Neural progenitor cell (in vitro differentiated cells): ENCODE measurements around the gene LRRTM4. TPM values are rescaled to one million over a fixed set of nuclear protein-coding genes. Genes with fewer than 3 reads are reported as not detected.

Experiments used
- DNase-seq: peaks from one replicate; pipeline ENCODE4 v3.0.0-alpha.2; 2016; ENCODE audit warnings: low spot score
- H2AFZ ChIP-seq: fragments of 200-600 bp; sonication (generic); replicated peaks from 2 replicates; pipeline ENCODE4 v1.6.1; 2016; ENCODE audit warnings: antibody characterized with exemption
- H3F3A ChIP-seq: fragments of 200-600 bp; sonication (generic); 2 replicates; pipeline ENCODE4 v1.6.1; 2016; ENCODE audit warnings: antibody characterized with exemption, low read depth
- H3K27ac ChIP-seq: fragments of 200-600 bp; sonication (generic); 2 replicates; pipeline ENCODE4 v1.5.1; 2016; ENCODE audit warnings: mild to moderate bottlenecking
- H3K27me3 ChIP-seq: fragments of 200-600 bp; sonication (generic); 2 replicates; pipeline ENCODE4 v1.6.1; 2016; ENCODE audit warnings: mild to moderate bottlenecking, moderate library complexity
- H3K36me3 ChIP-seq: fragments of 200-600 bp; sonication (generic); 2 replicates; pipeline ENCODE4 v1.5.1; 2016
- H3K4me1 ChIP-seq: fragments of 200-600 bp; sonication (generic); 2 replicates; pipeline ENCODE4 v1.6.1; 2016; ENCODE audit warnings: mixed run types
- H3K4me2 ChIP-seq: fragments of 200-600 bp; sonication (generic); 2 replicates; pipeline ENCODE4 v1.6.1; 2016
- H3K4me3 ChIP-seq: fragments of 200-600 bp; sonication (generic); 2 replicates; pipeline ENCODE4 v1.5.1; 2016
- H3K79me2 ChIP-seq: fragments of 200-600 bp; sonication (generic); 2 replicates; pipeline ENCODE4 v1.6.1; 2016; ENCODE audit warnings: low read depth
- H3K9ac ChIP-seq: fragments of 200-600 bp; sonication (generic); 2 replicates; pipeline ENCODE4 v1.6.1; 2016
- H3K9me3 ChIP-seq: fragments of 200-600 bp; sonication (generic); 2 replicates; pipeline ENCODE4 v1.5.1; 2016; ENCODE audit warnings: low read depth
- H4K20me1 ChIP-seq: fragments of 200-600 bp; sonication (generic); 2 replicates; pipeline ENCODE4 v1.6.1; 2016; ENCODE audit warnings: low read depth
- H3K27ac Mint-ChIP-seq: 3 replicates; pipeline ENCODE4 v1.8.0; 2021; ENCODE audit warnings: mixed read lengths
- H3K27me3 Mint-ChIP-seq: 2 replicates; pipeline ENCODE4 v1.8.0; 2022; ENCODE audit warnings: low read depth, mild to moderate bottlenecking, inconsistent platforms, moderate library complexity, mixed read lengths; ENCODE audit not compliant: insufficient read depth
- H3K36me3 Mint-ChIP-seq: 3 replicates; pipeline ENCODE4 v1.8.0; 2021; ENCODE audit warnings: mixed read lengths
- H3K4me1 Mint-ChIP-seq: 3 replicates; pipeline ENCODE4 v1.8.0; 2021; ENCODE audit warnings: mixed read lengths
- H3K4me3 Mint-ChIP-seq: 3 replicates; pipeline ENCODE4 v1.8.0; 2021; ENCODE audit warnings: mild to moderate bottlenecking, moderate library complexity, mixed read lengths
- H3K9me3 Mint-ChIP-seq: 3 replicates; pipeline ENCODE4 v1.8.0; 2020; ENCODE audit warnings: mixed read lengths
- EZH2 ChIP-seq: fragments of 200-600 bp; sonication (generic); IDR thresholded peaks from 2 replicates; pipeline ENCODE4 v1.6.1; 2017; ENCODE audit warnings: antibody characterized with exemption, mild to moderate bottlenecking, moderate library complexity
- EZH2phosphoT487 ChIP-seq: fragments of 200-600 bp; sonication (generic); IDR thresholded peaks from 2 replicates; pipeline ENCODE4 v1.6.1; 2017; ENCODE audit warnings: antibody characterized with exemption
- total RNA-seq: library from RNA; depleted of rRNA; stranded (reverse); fragments of >200 nt; gene quantifications from 2 replicates; pipeline ENCODE4 v1.2.3, GENCODE V29; 2015; ENCODE audit warnings: low replicate concordance
- TF ChIP-seq, protein P1 (sequence below): fragments of 200-600 bp; sonication (generic); IDR thresholded peaks from 2 replicates; pipeline ENCODE4 v1.5.1; 2017; ENCODE audit warnings: antibody characterized with exemption, mild to moderate bottlenecking

The LRRTM4 gene
- total RNA-seq, 1 donor from 2014 or later, result 20.4 TPM

DNA sequence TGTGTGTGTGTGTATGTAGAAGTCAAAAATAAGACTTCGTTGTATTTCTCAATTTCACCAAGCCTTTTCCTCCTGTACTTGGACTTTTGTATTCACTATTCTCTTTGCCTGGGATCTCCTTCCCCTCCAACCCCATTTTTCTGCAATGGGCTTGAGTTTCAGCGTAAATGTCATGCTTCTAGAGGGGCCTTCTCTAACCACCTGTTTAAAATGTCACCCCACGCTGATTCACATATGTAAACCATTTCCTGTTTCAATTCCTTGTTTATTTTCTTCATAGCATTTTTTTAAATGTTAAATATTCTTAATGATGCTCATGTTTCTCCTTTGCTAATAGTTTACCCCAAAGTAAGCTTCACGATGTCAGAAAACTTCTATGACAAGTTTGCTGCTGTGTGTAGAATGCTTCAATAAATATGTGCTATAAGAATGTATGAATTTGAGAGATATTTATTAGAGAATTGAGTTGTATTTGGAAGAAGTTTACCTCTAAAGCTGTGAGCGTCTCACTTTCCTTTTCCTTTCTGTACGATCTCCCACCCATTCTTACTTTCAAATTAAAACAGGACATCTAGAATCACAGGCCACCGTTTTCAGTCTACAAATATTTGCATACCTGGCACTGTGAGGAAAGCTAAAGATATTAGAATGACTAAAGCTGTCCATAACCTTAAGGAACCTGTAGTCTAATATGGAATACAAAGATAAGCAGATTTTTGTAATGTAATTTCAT lies 762.4 kb downstream of the LRRTM4 start:
- Histone ChIP-seq H3K4me1 (peaks cover 47% of the 10 kb centered on the region), H3K9me3 (no peaks in the 10 kb centered on the region), H3F3A (peaks cover 14% of the 10 kb centered on the region), H3K36me3 (no peaks in the 10 kb centered on the region), H3K9ac (no peak overlapping the region), H2AFZ (no peak overlapping the region), H3K4me2 (no peak overlapping the region), H3K4me3 (no peak overlapping the region), H4K20me1 (no peaks in the 10 kb centered on the region), H3K79me2 (no peaks in the 10 kb centered on the region), H3K27me3 (no peaks in the 10 kb centered on the region), H3K27ac (no peak overlapping the region)
- H3K9me3 Mint-ChIP-seq, result no peaks in the 10 kb centered on the region
- no peak overlapping the region for H3K27ac Mint-ChIP-seq
- DNase-seq, result no peak
- TF ChIP-seq, protein P1, sequence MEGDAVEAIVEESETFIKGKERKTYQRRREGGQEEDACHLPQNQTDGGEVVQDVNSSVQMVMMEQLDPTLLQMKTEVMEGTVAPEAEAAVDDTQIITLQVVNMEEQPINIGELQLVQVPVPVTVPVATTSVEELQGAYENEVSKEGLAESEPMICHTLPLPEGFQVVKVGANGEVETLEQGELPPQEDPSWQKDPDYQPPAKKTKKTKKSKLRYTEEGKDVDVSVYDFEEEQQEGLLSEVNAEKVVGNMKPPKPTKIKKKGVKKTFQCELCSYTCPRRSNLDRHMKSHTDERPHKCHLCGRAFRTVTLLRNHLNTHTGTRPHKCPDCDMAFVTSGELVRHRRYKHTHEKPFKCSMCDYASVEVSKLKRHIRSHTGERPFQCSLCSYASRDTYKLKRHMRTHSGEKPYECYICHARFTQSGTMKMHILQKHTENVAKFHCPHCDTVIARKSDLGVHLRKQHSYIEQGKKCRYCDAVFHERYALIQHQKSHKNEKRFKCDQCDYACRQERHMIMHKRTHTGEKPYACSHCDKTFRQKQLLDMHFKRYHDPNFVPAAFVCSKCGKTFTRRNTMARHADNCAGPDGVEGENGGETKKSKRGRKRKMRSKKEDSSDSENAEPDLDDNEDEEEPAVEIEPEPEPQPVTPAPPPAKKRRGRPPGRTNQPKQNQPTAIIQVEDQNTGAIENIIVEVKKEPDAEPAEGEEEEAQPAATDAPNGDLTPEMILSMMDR, result no peak
- TF ChIP-seq EZH2, result no peak
- no peak for TF ChIP-seq EZH2phosphoT487
- H3K36me3 Mint-ChIP-seq, result no peaks in the 10 kb centered on the region
- H3K27me3 Mint-ChIP-seq, result no peaks in the 10 kb centered on the region
- H3K4me1 Mint-ChIP-seq, result peaks cover 14% of the 10 kb centered on the region
- H3K4me3 Mint-ChIP-seq, result no peak overlapping the region

DNA sequence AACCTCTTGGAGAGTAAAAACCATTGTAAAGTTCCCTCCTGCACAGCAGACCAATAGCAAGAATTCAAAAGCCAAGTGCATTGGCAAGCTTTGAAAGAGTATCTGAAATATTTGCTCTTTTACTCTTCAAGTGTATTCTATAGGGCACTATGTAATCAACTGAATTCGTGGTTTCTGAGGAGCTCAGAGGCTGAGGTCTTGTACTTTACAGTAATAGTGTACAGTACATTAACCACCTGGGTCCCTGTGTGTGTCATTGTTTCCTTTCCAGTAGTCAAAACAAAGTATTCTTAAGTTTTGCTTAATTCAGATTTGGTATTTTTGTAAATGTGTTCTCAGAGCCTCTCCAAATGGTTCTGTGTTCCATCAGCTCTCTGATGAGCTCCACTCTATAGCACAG lies 769.7 kb downstream of the LRRTM4 start:
- H3K79me2 ChIP-seq, result no peaks in the 10 kb centered on the region
- no peaks in the 10 kb centered on the region for H3K9me3 ChIP-seq
- no peak overlapping the region for H3K27ac Mint-ChIP-seq
- H3K9me3 Mint-ChIP-seq, result no peaks in the 10 kb centered on the region
- no peaks in the 10 kb centered on the region for H3K27me3 ChIP-seq
- DNase-seq, result no peak
- H3K27ac ChIP-seq, result no peak overlapping the region
- H3K9ac ChIP-seq, result no peak overlapping the region
- no peak overlapping the region for H3K4me3 ChIP-seq
- H3K4me3 Mint-ChIP-seq, result no peak overlapping the region
- no peaks in the 10 kb centered on the region for H3K36me3 ChIP-seq
- H3K4me1 Mint-ChIP-seq, result no peaks in the 10 kb centered on the region
- H3F3A ChIP-seq, result peaks cover under 1% of the 10 kb centered on the region
- TF ChIP-seq EZH2, result no peak
- no peak for TF ChIP-seq EZH2phosphoT487
- TF ChIP-seq, protein P1, result no peak
- no peak overlapping the region for H2AFZ ChIP-seq
- no peaks in the 10 kb centered on the region for H3K36me3 Mint-ChIP-seq
- no peaks in the 10 kb centered on the region for H4K20me1 ChIP-seq
- H3K4me2 ChIP-seq, result no peak overlapping the region
- no peaks in the 10 kb centered on the region for H3K27me3 Mint-ChIP-seq
- H3K4me1 ChIP-seq, result peaks cover 22% of the 10 kb centered on the region

DNA sequence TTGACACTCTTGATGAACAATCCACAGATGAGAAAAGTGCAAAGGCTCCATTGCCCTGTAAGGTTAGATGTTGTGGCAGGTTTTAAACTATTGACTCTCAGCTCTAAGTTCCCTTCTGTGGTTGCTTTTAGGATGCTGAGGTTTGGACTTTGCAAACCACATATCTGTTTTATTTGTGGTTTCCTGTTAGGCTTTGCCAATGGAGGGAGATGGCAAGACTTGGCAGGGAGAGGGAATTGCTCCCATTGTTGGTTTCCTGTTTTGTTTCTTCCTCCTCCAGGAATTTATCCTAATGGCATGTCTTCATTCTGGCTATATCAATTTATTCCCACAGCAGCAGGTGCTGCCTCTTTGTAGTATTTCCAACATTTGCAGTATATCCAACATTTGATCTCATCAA lies 772.3 kb downstream of the LRRTM4 start:
- Mint-ChIP-seq H3K27ac (no peak overlapping the region), H3K9me3 (no peaks in the 10 kb centered on the region), H3K36me3 (no peaks in the 10 kb centered on the region), H3K4me3 (no peak overlapping the region), H3K27me3 (no peaks in the 10 kb centered on the region), H3K4me1 (no peaks in the 10 kb centered on the region)
- no peaks in the 10 kb centered on the region for H3K79me2 ChIP-seq
- H3K4me1 ChIP-seq, result peaks cover 15% of the 10 kb centered on the region
- H3K4me2 ChIP-seq, result no peak overlapping the region
- H2AFZ ChIP-seq, result no peak overlapping the region
- H4K20me1 ChIP-seq, result no peaks in the 10 kb centered on the region
- H3K4me3 ChIP-seq, result no peak overlapping the region
- H3K27ac ChIP-seq, result no peak overlapping the region
- TF ChIP-seq EZH2phosphoT487 (no peak), EZH2 (no peak)
- TF ChIP-seq, protein P1, result no peak
- H3F3A ChIP-seq, result no peaks in the 10 kb centered on the region
- H3K27me3 ChIP-seq, result no peaks in the 10 kb centered on the region
- no peak overlapping the region for H3K9ac ChIP-seq
- no peaks in the 10 kb centered on the region for H3K36me3 ChIP-seq
- no peaks in the 10 kb centered on the region for H3K9me3 ChIP-seq
- DNase-seq, result no peak
